ENCODE results near the gene NPAS1. TPM values are rescaled to one million over a fixed set of nuclear protein-coding genes. Genes with fewer than 3 reads are reported as not detected.

NPAS1 gene
- total and polyA plus RNA-seq, 2 of the 8 experiments (the other 6 are each of a cell fraction or from before 2014, with no cell fraction given) = 9.9 to 13.9 TPM

DNA sequence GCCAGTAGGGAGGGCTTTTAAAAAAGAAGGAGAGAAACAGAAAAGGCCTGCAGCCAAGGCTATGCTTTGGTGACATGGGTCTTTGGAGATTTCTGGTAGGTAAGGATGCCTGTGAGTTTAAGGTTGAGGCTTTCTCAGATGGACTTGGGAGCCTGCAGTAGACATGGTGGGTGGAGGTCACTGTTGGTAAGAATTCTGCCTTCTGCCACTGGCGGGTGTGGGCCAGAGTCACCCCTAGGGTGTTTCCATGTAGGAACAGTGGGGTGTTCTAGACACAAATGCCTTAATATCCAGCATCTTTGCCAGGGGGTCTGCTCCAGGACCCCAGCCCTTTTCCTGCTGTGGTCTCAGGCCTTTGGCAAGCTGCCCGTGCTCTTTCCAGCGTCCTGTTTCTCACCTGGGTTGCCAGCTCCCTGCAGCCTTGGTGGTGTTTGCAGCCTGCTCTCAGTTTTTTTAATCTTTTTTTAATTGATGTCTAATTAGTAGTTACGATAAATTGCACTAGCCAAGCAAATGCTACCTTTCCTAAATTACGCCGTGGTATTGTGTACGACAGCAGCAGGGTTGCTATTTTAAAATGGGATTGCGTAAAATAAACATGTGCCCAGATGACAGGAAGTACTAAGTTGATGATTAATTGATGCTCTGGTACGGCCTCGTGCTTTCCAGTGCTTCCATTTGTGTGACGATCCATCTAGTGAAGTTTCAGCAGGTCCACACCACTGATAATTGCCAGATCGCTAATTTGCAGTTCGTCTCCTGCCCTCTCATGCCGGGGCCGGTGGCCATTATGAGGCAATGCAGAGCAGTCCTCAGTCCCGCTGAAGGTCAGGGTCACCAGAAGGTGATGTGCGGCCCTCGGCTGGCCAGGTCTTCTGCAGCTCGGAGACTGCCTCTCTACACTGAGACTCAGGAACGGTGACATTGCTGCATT is 35.3 kb upstream of the NPAS1 start:
- H3K23ac ChIP-seq (ENCODE audit: insufficient read length) = no peak overlapping the region
- no peak overlapping the region for H3K18ac ChIP-seq (ENCODE audit: extremely low read depth, low read length)
- no peak overlapping the region for H4K5ac ChIP-seq (ENCODE audit: insufficient read length, low read depth, low read length)
- no peak overlapping the region for H2AFZ ChIP-seq (ENCODE audit: low read length)
- no peaks in the 10 kb centered on the region for H3K27me3 ChIP-seq (replicated peaks in 1 of 4; ENCODE audit: control insufficient read depth in 3 of 4, extremely low read depth in 1 of 4, insufficient read depth in 3 of 4, low read length in 3 of 4)
- H3K4ac ChIP-seq (replicated peaks; ENCODE audit: insufficient read length, low read depth, low read length) = no peak overlapping the region
- ChIA-PET POLR2A (ENCODE audit: partially characterized antibody) (interaction anchor here (0.9 to 2.3 kb wide), 2 partner anchors 8 to 117 kb away, joined by 3 to 12 read pairs; no protein-coding TSS in a partner anchor), CTCF (ENCODE audit: partially characterized antibody) (interaction anchor here (1.1 to 2.9 kb wide), 5 partner anchors 8 to 144 kb away, joined by 3 to 6 read pairs (median 4); no protein-coding TSS in a partner anchor)
- no peak overlapping the region for H4K91ac ChIP-seq (replicated peaks; ENCODE audit: insufficient read length, low read length)
- TF ChIP-seq SIX5 (IDR thresholded peaks at IDR 0.05; ENCODE audit: low read depth, low read length) = no peak
- no peak for TF ChIP-seq CREB1 (IDR thresholded peaks at IDR 0.05)
- no peak for TF ChIP-seq BACH1 (IDR thresholded peaks at IDR 0.05; ENCODE audit: low read length)
- peaks cover 3 to 7% of the 10 kb centered on the region in 2 experiments for H4K20me1 ChIP-seq (replicated peaks in 1 of 2; ENCODE audit: control insufficient read depth in 1 of 2, insufficient read depth in 2 of 2, low read length in 2 of 2)
- no peak overlapping the region for H2BK5ac ChIP-seq (ENCODE audit: low read depth, low read length)
- H3K4me3 ChIP-seq (ENCODE audit: extremely low read depth in 1 of 4, insufficient read depth in 2 of 4, low read depth in 3 of 4, low read length in 4 of 4) = no peak overlapping the region
- H4K8ac ChIP-seq (ENCODE audit: extremely low read depth, insufficient read depth, low read length) = 0 out of 2 replicates have a peak overlapping the region, but pooled peaks have one; percentile 15
- FAIRE-seq (no peak), DNase-seq (ENCODE audit: low read depth in 1 of 2, low spot score in 2 of 2) (no peak)
- H3K4me1 ChIP-seq (replicated peaks in 1 of 4; ENCODE audit: control insufficient read depth in 3 of 4, insufficient read depth in 4 of 4, low read length in 3 of 4) = peaks cover 0 to 4% (median 4%) of the 10 kb centered on the region in 4 experiments; a peak in 4 of 7 replicates
- peaks cover 0 to 2% (median 0%) of the 10 kb centered on the region in 4 experiments; a peak in 2 of 8 replicates for H3K36me3 ChIP-seq (ENCODE audit: control insufficient read depth in 2 of 4, insufficient read depth in 4 of 4, low read length in 3 of 4)
- H3K56ac ChIP-seq (replicated peaks; ENCODE audit: insufficient read length, low read depth, low read length) = no peak overlapping the region
- no peak overlapping the region for H3K4me2 ChIP-seq (ENCODE audit: insufficient read depth in 1 of 2, low read depth in 2 of 2, low read length in 2 of 2)
- no peak overlapping the region for H2BK20ac ChIP-seq (ENCODE audit: low read length)
- H2BK15ac ChIP-seq (ENCODE audit: low read length) = no peak overlapping the region
- H3K9me3 ChIP-seq (ENCODE audit: insufficient read depth in 2 of 2, low read depth in 1 of 2, low read length in 1 of 2) = no peaks in the 10 kb centered on the region
- H3K27ac ChIP-seq (ENCODE audit: low read depth, low read length) = no peak overlapping the region
- peaks cover 3% of the 10 kb centered on the region; the same call in 1 of the 2 replicates for H3K79me1 ChIP-seq (ENCODE audit: low read depth, low read length)
- H3K14ac ChIP-seq (ENCODE audit: insufficient read length) = no peak overlapping the region
- H2BK12ac ChIP-seq (ENCODE audit: low read depth, low read length) = no peak overlapping the region; the same call in 1 of the 2 replicates
- H2AK5ac ChIP-seq (ENCODE audit: low read depth, low read length) = no peak overlapping the region
- H2BK120ac ChIP-seq (replicated peaks; ENCODE audit: low read depth, low read length) = no peak overlapping the region
- H3K79me2 ChIP-seq (ENCODE audit: control insufficient read depth in 1 of 2, insufficient read depth in 2 of 2, low read length in 2 of 2) = no peaks in the 10 kb centered on the region
- H3K23me2 ChIP-seq (ENCODE audit: low read depth, low read length) = no peaks in the 10 kb centered on the region
- no peak overlapping the region for H3K9ac ChIP-seq (replicated peaks in 1 of 4; ENCODE audit: extremely low read depth in 1 of 4, low read depth in 3 of 4, low read length in 3 of 4)
- WGBS, 2 experiments (ENCODE audit: extremely low coverage in 1 of 2, insufficient coverage in 1 of 2, insufficient read length in 1 of 2, insufficient replicate concordance in 2 of 2, low coverage in 1 of 2, low lambda C conversion rate in 2 of 2, missing lambda C conversion rate in 1 of 2) = 92% methylated on average over 20 of the region's 20 CpGs; no CpG with 5 or more reads in 1 of the 2 experiments
